HG02571 (cell line): Measurements from ENCODE around the gene GIT1.

Experiments used
- ATAC-seq: cut with Tn5 transposase; IDR thresholded peaks from one replicate; pipeline ENCODE4 v1.9.1; 2021; ENCODE audit warnings: mild to moderate bottlenecking, moderate library complexity; ENCODE audit not compliant: unreplicated experiment

Gene GIT1

DNA sequence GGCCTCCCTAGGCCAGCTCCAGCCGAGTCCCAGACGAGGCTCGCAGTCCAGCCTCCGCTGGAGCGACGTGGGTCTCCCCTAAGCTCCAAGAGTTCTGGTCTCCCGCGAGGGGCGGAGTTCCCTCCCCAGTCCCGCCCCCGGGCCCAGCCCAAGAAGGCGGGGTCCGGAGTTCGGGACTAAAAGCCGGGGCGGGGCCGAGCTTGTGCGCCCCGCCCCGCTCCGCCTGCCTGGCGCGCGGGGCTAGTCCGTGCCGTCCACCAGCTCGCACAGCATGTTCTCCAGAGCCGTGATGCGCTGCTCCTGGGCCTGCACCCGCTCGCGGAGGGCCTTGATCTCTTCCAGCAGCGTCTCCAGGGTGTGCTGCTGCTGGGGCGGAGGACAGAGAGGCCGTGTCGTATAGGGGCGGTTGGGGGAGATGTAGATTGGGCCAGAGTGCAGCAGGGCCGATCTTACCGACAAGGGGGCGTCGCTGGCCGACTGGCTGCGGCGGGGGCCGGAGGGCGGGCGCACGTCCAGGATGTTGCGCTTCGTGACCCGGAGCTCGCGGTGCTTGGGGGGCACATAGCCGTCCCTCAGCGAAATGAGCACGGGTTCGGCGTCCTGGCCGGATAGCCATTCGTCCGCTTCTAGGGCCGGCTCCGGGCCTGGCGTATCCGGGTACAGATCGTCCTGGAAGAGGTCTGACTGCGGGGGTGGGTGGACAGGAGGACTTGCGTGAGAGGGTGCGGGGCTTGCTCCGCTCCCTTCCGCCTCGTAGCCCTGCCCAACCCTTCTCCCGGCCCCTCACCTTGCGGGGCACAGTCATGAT is 26.2 kb upstream of the GIT1 start:
- peak; percentile 61 for ATAC-seq

DNA sequence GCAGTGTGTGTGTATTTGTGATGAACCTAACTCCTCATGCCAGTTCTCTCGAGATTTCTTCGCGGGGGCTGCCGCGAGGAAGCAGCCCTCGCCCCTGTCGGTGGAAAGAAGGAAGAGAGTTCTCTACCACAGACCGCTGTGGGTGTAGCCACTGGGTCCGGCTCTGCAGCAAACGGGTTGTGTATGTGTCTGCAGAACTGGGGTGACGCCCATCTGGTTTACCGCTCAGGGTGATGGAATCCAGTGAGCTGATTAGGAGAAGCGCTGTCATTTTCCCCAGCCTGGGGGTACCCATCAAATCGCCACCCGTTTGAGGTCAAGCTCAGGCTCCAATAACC is 25.6 kb upstream of the GIT1 start:
- no peak for ATAC-seq

DNA sequence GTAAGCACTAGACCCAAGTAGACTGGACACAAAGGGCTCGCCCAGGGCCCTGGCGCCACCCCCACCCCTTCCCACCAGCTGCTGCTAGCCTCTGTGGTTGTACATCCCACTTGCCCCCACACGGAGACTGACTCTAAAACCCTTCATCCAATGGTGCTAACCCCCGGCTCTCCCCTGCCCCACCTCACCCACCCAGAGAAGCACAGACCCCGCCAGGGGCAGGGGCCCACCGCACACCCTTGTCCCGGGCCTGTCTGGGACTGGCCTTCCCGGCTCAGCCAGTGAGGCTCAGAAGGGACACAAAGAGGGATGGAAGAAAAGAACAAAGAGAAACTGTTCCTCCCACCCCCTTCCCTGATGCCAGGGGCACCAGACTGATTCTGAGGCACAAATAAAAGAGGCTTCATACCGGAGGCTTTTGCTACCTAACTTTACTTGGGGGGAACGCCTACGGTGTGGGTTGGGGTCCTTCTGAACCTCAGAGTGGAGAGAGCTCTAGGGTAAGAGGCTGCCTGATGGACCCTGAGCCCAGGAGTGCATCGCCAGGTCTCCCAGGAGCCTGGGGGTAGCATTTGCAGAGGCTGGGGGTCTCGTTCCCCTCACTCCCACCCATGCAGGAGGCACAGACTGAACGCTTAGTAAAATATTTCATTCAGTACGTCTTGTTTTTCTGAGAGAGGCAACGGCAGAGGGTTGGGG is 25.1 kb upstream of the GIT1 start:
- ATAC-seq = no peak

DNA sequence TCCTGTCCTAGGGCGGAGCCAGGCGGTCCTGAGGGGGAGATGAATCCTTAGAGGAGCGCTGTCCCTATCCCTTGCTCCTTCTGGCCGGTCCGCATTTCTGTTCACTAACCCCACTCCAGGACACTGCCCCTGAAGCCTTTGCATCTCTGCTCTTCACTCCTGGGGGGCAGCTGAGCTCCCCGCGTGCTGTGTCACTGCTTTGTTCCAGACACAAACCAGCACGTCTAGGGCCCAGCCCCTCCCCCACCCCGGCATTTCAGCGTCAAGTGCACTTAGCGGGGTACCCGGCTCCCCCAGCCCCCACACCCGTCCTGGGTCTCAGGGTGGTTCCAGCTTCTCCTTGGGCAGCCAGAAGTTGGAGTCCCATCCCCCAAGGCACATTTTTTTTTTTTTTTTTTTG is 24.4 kb upstream of the GIT1 start:
- ATAC-seq = no peak

DNA sequence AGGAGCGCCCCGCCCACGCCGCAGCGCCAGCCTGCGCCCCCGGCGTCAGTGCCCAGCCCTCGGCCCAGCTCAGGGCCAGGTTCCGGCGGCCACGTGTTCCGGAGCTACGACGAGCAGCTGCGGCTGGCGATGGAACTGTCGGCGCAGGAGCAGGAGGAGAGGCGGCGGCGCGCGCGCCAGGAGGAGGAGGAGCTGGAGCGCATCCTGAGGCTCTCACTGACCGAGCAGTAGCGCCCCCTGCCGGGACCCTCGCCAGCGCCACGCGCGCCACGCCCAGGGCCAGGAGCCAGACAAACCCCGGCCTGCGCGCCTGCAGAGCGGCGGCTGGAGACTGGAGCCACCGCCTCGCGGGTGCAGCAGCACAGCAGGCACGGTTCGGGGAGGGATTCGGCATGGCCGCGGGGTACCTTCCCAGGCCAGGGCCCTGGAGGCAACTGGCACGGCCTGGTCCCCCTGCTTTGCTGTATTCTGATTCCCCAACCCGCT is 23.9 kb upstream of the GIT1 start:
- no peak for ATAC-seq

DNA sequence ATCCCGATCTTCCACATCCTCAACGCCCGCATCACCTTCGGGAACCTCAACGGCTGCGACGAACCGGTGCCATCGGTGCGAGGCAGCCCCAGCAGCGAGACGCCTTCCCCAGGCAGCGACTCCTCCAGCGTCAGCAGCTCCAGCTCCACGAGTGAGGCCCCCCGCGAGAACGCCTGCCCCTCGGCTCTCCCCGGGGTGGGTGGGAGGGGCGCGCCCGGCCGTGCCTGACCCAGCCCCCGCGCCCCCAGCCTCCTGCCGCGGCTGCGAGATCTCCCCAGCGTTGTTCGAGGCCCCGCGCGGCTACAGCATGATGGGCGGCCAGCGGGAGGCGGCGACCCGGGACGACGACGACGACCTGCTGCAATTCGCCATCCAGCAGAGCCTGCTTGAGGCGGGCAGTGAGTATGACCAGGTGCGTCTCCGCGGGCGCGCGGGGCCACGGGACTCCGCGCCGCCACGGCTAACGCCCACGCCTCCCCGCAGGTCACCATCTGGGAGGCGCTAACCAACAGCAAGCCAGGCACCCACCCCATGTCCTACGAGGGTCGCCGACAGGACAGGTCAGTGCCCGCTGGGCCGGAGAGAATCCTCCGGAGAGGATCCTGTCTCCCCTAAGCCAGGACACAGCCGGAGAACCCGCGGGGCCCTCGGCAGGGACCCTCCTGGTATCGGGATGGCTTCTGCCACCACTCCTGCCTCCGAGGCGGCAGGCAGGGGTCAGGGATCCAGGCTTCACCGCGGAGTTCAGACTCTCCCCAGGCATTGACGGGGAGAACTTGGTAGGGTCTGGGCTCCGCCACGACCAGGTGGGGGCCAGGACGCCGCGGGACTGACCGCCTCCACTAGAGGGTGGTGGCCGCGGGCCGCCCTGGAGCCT is 23.2 kb upstream of the GIT1 start:
- ATAC-seq = no peak

DNA sequence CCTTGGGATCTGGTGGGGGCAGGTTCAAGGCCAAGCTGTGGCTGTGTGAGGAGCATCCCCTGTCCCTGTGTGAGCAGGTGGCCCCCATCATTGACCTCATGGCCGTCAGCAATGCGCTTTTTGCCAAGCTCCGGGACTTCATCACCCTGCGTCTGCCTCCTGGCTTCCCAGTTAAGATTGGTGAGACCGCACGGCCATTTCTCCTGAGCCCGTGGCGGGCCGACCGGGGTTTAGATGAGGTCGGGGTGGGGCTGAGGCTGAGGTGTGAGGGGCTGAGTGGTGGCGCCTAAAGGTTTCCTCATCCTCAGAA is 22.6 kb upstream of the GIT1 start:
- ATAC-seq = no peak

DNA sequence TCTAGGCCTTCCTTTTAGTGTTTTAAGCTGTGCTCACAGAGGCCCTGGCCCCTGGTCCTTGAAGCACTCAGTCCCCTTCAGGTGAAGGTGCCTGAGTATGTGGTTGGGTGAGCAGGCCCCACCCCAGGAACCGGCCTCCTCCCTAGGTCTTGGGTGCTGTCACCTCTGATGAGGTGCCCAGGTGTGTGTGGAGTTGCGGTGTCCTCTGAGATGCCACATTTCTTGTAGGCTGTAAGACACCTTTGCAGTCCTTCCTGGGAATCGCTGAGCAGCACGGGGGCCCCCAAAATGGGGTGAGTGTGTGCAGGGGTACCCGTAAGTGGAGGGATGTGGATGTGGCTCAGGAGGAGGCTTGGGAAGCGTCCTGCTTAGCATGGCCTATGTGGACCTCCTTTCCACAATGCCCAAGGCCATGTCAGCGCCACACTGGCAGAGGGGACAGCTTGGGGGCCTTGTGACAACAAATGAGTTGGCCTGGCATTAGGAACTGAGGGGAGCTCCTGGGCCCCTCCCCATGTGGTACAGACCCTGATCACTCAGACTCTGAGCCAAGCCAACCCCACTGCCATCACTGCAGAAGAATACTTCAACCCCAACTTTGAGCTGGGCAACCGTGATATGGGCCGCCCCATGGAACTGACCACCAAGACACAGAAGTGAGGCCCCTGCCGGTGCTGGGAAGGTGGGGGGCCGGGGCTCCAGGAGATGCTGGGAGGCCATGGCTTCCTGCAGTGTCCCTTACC is 22.1 kb upstream of the GIT1 start:
- no peak for ATAC-seq

DNA sequence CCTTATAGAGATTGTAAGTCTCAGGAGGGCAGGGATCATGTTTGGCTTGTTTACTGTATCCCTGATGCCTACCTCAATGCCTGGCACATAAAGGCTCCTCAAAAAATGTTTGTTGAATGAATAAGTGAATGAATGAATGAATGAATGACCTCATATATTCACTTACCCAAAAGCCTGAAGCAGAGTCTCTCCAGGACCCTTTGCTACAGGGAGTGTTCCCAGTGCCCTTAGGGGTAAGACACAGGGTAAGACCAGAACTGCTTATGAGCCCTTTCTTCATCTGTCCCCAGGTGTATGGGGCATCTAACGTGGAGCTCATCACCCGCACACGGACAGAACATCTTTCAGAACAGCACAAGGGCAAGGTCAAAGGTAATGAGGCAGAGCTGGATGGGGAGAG is 20.9 kb upstream of the GIT1 start:
- no peak for ATAC-seq

DNA sequence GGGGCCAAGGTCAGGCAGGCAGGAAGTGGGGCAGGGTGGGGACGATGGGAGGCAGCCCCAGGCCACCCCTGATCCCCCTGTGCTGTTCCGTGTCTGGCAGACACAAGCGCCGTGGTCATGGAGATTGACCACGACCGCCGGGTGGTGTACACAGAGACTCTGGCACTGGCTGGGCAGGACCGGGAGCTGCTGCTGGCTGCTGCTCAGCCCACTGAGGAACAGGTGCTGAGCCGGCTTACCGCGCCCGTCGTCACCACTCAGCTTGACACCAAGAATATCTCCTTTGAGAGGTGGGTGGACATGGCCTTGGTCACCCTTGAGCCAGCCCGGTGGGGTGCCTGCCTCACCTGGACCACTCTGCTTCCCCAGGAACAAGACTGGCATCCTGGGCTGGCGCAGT is 19.5 kb upstream of the GIT1 start:
- ATAC-seq = no peak

DNA sequence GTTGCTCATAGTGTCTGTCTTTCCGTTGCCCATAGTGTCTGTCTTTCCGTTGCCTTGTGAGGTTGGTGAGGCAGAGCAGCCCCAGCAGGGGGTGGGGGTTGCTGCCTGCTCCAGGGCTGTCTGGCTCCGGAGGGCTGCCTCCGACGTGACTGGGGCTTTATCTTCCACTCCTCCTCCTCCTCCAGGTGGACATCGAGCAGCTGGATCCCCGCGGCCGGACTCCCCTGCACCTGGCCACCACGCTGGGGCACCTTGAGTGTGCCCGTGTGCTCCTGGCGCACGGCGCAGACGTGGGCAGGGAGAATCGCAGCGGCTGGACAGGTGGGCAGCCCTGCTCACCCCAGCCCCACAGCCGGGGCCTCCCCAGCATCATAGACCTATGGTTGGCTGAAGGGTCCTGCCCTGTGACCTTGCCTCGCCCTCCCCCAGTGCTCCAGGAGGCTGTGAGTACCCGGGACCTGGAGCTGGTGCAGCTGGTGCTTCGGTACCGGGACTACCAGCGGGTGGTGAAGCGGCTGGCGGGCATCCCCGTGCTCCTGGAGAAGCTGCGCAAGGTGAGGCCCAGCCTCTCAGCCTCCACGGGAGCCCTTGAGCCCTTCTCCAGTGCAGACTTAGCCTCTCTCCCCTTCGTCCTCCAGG is 18.2 kb upstream of the GIT1 start:
- no peak for ATAC-seq

DNA sequence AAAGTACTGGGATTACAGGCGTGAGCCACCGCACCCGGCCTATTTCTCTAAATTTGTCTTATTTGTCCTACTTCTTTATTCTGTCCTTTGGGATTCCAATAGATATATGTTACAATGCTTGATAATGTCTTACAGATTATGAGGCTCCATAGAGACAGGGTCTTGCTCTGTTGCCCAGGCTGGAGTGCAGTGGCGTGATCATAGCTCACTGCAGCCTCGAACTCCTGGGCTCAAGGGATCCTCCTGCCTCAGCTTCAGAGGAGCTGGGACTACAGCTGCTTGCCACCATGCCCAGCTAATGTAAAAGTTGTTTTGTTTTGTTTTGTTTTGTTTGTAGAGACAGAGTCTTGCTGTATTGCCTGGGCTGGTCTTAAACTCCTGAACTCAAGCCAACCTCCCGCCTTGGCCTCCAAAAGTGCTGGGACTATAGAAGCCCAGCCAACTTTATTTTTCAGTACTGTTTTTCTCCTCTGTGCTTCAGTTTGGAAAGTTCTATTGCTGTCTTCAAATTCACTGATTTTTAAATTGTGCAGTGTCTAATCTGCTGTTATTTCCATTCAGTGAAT is 13.7 kb upstream of the GIT1 start:
- ATAC-seq = no peak

DNA sequence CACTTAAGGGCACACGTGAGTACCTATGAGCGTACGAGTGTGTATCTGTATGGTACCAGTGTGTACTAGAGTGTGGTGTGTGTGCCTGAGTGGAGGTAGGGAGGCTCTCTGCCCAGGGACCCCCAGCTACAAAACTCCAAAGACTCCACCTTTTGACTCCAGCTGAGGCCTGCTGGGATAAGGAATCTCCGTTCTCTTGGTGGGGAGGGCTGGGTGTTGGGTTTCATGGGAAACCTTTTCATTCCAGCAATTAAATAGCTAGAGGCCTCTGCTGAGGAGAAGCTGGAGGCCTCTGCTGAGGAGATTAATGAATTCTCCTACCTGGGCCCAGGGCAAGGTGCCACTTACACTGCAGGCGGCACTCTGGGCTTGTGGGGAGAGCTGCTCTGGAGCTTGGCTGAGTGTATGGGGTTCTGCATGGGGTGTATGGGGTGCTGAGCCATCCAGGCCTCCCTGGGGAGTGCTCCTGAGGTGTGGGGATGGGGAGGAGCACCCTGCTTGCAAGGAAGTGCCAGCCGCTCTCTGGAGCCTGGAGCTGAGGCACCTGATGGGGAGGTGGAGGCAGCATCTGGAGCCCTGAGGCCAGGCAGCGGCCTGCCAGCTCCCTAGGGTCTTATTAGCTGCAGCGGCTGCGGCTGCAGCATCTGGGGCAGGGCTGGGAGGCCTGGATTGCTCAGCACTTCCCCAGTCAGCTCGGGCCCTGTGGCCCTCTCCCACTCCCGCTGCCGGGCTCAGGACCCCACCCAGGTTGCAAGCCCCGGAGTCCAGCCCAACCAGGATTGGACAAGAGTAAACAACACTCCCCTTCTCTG is 8.1 kb upstream of the GIT1 start:
- ATAC-seq = no peak

DNA sequence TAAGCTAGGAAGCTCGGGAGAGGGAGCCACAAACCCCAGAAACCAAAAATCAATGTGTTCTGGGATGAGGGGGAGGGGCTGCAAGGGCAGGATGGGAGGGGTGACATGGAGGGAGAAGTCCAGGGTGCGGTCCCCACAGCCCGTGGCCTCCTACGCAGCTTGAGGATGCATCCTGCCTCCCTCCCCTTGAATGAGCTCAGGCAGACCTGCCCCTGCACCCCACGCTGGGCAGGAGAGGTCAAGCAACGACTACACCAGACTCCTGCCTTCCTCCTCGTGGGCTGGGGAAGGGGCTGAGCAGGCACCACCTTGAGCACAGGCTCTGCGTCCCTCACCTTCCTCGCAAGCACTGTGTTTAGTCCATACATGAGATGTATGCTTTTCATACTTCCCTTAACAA is 7.4 kb upstream of the GIT1 start:
- no peak for ATAC-seq

DNA sequence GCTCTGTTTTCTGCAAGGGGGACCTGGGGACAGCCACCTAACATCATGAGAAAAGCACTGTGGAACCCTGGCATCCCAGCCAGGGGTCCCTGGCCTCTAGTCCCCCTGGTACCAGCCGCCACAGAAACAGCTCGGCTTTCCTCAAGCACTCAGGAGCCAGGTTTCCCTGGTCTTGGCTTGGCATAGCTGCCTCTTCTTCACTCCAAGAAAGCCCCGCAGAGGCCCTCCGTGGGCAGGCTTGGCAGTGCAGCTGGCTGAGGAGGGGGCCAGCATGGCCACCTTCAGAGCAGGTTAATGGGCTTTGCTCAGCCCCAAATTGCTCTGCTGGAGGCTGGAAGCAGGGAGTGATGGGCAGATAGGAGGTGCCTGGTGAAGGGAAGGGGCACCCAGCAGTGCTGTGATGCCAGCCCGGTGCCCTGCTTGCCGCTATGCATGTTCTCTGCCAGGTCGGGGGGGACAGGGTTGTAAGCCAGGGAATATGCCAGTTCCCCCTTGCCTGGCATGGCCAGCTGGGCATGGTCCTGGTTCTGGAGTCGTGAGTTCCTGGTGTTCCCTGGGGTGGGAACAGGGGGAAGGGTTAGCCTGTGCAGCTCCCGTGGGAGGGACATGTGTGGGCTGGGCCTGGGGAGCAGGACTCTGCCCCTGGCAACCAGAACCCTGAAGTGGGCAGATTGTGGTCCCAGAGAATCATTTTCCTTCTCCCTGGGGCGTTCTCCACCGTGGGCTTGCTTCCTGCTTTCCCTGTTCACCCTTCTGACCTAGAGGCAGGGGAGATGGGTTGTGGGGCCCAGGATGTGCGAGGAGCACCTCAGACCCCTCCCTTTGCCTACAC is 6.7 kb upstream of the GIT1 start:
- no peak for ATAC-seq

DNA sequence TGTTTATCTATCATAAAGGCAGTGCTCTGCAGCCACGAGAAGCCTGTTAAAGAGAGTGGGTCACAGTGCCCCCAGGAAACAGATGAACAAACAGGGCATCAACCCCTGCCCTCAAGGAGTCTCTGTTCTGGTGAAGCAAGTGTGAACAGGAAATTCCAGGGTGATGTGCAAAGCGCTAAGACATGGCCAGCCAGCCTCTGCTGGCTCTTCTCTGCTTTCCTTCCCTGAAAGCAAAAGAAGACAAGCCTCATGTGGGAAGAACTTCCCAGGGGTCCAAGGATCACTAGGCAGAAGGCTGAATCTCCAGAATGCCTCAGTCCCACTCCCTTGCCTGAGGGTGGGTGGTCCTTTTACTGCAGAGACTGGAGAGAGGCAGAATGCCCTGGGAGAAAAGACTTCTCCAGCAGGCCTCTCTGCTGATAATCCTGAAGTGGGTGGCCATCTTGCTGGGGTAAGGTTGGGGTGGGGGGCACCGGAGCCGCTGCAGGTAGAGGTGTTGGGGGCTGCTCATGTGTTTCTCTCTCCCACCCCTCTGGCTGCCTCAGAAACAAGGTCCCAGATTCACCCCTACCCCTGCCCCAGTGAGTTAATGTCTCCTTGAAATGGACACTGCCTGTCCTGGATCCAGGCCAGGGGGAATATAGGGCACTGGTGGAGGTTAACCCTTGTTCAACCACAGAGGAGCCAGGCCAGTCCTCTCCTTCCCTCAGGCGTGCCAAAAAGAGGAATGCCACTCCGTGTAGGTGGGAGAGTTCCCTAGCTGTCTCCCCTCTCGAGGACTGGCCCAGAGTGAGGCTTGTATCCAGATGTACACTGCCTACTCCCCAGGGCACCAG is 5.9 kb upstream of the GIT1 start:
- no peak for ATAC-seq

DNA sequence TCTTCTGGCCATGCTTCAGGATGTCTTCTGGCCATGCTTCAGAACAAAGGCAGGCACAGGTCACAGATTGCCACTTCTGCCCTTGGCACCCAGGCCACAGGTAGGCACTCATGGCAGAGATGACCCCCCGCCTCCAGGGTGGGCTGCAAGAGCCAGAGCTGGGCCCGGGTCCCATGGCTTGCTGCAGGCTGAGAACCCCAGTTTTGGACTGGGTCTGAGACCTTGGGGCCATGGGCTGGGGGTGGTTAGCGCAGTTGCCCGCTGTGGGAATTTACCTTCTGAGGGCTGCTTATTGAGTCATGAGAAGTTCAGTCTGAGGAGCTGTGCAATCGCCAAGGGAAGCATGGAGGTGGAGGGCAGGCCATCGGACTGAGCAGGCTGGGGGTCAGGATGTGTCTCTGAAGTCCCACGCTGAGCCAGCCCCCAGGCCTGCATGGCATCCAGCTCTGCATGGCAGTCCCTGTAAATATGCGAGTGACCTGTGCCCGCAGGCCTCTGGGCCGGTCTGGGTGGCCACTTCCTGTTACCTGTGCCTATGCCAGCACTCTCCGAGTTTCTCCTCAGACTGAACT is 5.2 kb upstream of the GIT1 start:
- ATAC-seq = no peak
